Measurements from ENCODE around the gene SATB2.

Gene SATB2

DNA sequence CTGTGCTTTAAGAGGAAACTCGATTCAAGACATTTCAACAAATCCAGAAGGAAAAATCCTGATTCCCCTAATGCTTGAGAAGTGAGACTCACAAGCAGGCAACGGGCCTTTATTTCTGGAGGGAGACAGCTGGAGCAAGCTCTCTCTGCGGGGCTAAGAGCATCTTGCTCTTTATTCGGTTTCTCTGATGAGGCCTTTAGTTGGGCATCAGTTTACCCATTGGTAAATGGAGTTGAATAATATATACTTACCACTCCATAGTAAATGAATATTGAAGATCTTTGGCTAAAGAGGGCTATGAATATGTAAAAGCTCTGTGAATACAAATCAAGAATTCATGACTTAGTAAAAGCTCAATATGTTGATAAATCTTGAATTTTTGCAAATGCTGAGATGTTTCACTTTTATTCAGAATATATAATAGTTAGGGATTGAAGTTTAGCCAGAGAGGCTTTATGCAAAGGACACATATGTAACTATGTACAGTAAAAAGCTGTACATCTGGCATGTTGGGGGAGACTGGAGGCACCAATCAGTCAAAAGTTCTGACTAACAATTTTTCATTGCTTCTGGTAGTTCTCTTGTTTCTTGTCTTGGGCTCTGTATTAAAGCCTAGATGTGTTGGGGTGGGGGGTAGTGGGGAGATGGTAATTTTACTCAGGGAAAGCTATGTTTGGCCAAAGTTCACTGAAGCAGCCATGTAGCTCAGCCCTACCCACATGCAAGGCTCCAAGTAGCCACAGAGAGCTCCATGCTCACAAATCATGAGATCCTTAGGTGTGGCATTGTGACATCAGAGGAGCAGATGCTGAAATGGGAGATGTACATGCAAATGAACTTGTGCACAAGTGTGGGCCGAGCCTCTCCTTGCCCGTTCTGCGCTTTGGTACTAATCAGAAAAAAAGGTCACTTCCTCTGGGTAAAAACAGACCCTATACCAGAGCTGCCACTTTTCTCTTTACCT lies 200.2 kb downstream of the SATB2 start:
- no peak for DNase-seq (ENCODE audit: low read depth, low spot score)

DNA sequence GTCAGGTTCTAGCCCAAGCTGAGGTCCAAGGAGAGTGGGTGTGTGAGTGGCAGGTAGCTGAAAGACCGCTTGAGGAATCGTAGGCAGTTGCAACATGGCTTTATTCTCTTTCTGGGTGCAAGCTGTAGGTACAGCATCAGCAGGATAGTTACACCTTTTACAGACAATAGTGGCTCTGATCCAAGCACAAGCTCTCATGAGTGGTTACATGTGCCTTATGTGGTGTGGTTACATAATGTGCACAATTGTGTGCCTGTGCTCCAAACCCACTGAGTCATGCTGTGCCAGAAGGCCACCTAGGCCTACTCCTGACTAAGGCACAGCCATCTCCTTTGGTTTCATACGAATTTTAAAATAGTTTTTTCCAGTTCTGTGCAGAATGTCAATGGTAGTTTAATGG lies 227.6 kb downstream of the SATB2 start:
- no peak for DNase-seq (ENCODE audit: low read depth, low spot score)

DNA sequence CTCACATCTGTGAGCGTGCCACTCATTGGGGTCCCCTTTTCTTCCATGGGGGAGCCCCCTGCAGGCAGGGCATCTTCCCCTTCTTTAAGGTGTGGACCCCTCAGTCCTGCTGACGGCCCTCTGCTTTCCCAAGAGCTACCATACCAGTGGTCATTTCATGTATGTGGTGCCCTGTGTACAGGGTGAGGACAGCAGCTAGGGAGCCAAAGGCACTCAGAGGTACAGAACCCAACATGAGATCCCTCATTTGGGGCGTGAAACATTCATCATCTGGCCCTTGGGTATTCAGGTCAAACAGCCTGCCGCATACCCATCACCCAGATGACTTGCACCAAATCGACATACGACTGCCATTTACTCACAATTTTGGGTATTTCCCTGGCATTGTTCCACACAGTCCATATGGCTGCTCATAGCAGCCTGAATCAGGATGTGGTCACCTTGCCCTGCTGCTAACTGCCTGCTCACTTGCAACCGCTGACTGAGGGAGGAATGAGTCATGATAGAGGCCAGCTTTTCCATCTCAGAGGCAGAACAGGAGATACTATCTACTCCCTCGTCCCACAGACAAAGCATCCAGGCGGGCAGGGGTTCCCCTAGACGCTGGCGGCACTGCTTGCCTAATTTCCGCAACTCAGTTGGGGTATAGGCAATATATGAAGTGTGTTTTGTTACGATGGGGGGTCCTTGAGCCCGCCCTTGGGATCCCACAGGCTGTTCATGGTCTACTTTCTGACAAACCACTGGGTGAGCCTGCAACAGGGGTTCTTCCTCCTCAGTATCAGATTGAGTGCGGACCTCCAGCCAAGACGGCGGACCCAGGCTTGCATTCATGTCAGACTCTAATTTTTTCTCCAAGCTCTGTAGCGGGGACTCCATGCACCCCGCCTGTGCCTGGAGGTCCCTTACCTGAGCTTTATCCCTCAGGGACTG lies 228.6 kb downstream of the SATB2 start:
- no peak for DNase-seq (ENCODE audit: low read depth, low spot score)

DNA sequence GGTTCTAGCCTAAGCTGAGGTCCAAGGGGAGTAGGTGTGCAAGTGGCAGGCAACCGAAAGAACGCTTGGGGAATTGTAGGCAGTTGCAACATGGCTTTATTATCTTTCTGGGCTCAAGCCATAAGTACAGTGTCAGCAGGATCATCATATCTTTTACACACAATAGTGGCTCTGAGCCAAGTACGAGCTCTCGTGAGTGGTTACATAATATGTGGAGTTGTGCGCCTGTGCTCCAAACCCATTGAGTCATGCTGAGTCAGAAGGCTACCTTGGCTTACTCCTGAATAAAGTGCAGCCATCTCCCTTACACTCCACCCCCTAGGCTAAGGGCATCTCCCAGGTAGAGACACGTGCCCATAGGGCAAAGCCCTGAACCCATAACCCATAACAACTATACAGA lies 233.9 kb downstream of the SATB2 start:
- DNase-seq (ENCODE audit: low read depth, low spot score) = no peak

DNA sequence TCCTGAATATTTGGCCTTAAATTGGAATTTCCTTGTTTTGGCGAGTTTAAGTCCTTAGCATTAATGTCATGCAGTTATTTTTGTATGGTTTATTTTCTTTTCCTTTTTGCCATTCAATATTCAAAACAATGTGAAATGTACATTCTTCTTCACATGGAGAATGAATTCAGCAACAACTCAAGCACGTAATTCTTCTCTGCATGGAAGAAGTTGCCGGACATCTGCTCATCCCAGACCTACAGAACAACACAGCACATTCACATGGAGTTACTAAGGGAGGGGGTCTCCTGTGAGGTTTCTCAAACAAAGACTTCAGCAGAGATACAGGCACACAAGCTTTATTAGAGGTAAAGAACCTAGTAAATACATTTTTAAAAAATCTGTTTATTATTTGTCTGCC lies 236.8 kb downstream of the SATB2 start:
- no peak for DNase-seq (ENCODE audit: low read depth, low spot score)

DNA sequence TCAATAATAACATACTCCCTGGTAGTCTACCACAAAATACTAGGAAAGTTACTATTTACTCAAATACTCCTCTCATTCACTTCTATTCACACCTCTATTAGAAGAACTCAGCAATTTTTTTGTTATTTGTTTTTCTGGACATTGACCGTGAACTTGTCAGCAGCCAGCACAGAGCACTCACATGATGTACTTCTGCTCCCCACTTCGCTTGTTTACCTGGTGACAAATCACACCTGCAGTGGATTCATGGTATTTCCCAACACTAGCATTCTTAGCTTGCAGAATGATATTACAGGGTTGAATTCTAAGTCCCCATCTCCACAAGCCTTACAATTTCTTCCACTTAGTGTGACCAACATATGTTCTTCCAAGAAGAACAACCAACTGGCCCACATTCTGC lies 238.2 kb downstream of the SATB2 start:
- no peak for DNase-seq (ENCODE audit: low read depth, low spot score)

Measured in ELF-1 (cell line).